SK-N-SH treated with all-trans-retinoic acid at 6 μM for 48 hours (cell line): ENCODE results near the gene NPIPA1.
"Not testable (repeated sequence)": the region's sequence is repeated elsewhere in the genome, so short reads cannot be mapped to it uniquely, and the experiment has no call there.

ENCODE experiments used
- TF ChIP-seq, protein P1 (sequence below): fragments of 250-450 bp; sonication (Bioruptor Pico); IDR thresholded peaks from 2 replicates; pipeline ENCODE4 v1.8.0; 2020; ENCODE audit warnings: mild to moderate bottlenecking, moderate library complexity, borderline replicate concordance
- TF ChIP-seq, protein P2 (sequence below): fragments of 250-450 bp; sonication (Bioruptor Pico); IDR thresholded peaks from 2 replicates; pipeline ENCODE4 v1.5.0; 2020; ENCODE audit warnings: mild to moderate bottlenecking, moderate library complexity

DNA sequence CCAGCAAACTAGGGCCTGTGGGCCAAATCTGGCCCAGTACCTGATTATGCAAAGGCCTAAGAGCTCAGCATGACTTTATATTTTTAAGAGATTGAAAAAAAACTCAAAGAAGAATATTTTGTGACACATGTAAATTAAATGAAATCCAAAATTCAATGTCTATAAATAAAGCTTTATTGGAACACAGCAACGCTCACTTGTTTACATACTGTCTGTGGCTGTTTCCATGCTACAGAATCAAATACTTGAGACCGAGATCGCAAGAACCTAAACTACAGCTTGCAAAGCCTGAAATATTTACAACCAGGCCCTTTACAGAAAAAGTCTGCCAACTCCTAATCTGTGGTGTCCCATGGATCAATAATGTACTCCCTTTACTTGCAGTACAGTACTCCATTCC, 32.6 kb downstream of the NPIPA1 start:
- TF ChIP-seq, protein P1, sequence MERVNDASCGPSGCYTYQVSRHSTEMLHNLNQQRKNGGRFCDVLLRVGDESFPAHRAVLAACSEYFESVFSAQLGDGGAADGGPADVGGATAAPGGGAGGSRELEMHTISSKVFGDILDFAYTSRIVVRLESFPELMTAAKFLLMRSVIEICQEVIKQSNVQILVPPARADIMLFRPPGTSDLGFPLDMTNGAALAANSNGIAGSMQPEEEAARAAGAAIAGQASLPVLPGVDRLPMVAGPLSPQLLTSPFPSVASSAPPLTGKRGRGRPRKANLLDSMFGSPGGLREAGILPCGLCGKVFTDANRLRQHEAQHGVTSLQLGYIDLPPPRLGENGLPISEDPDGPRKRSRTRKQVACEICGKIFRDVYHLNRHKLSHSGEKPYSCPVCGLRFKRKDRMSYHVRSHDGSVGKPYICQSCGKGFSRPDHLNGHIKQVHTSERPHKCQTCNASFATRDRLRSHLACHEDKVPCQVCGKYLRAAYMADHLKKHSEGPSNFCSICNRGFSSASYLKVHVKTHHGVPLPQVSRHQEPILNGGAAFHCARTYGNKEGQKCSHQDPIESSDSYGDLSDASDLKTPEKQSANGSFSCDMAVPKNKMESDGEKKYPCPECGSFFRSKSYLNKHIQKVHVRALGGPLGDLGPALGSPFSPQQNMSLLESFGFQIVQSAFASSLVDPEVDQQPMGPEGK (CRISPR knock-in tag): not testable (repeated sequence)
- TF ChIP-seq, protein P2, sequence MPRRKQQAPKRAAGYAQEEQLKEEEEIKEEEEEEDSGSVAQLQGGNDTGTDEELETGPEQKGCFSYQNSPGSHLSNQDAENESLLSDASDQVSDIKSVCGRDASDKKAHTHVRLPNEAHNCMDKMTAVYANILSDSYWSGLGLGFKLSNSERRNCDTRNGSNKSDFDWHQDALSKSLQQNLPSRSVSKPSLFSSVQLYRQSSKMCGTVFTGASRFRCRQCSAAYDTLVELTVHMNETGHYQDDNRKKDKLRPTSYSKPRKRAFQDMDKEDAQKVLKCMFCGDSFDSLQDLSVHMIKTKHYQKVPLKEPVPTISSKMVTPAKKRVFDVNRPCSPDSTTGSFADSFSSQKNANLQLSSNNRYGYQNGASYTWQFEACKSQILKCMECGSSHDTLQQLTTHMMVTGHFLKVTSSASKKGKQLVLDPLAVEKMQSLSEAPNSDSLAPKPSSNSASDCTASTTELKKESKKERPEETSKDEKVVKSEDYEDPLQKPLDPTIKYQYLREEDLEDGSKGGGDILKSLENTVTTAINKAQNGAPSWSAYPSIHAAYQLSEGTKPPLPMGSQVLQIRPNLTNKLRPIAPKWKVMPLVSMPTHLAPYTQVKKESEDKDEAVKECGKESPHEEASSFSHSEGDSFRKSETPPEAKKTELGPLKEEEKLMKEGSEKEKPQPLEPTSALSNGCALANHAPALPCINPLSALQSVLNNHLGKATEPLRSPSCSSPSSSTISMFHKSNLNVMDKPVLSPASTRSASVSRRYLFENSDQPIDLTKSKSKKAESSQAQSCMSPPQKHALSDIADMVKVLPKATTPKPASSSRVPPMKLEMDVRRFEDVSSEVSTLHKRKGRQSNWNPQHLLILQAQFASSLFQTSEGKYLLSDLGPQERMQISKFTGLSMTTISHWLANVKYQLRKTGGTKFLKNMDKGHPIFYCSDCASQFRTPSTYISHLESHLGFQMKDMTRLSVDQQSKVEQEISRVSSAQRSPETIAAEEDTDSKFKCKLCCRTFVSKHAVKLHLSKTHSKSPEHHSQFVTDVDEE (CRISPR knock-in tag): not testable (repeated sequence)
